GM12891 (cell line): ENCODE data around the gene GPR161.

Experiments used
- DNase-seq: peaks from one replicate; pipeline ENCODE4 v3.0.0; 2011; ENCODE audit warnings: low spot score; ENCODE audit not compliant: insufficient read length
- FAIRE-seq: peaks from 2 replicates; lab custom pipeline; 2011; peaks lifted over from hg19 to GRCh38; lab: Jason Lieb, UNC
- PAX5 ChIP-seq: IDR thresholded peaks from 2 replicates; pipeline ENCODE4 v1.6.1; 2011; ENCODE audit warnings: low read length, moderate library complexity, mild to moderate bottlenecking; ENCODE audit not compliant: insufficient read depth, severe bottlenecking
- POLR2A ChIP-seq: IDR thresholded peaks from 2 replicates; pipeline ENCODE4 v1.6.1; 2011; ENCODE audit warnings: low read depth, low read length, control low read depth
- POLR2AphosphoS5 ChIP-seq: IDR thresholded peaks from 2 replicates; pipeline ENCODE4 v1.6.1; 2011; ENCODE audit warnings: low read depth, low read length, control low read depth
- POU2F2 ChIP-seq: IDR thresholded peaks from 2 replicates; pipeline ENCODE4 v1.6.1; 2011; ENCODE audit warnings: low read depth, mild to moderate bottlenecking, control low read depth, low read length, moderate library complexity
- SPI1 ChIP-seq: IDR thresholded peaks from 2 replicates; pipeline ENCODE4 v1.6.1; 2011; ENCODE audit warnings: low read depth, low read length, control low read depth
- TAF1 ChIP-seq: IDR thresholded peaks from 2 replicates; pipeline ENCODE4 v1.6.1; 2011; ENCODE audit warnings: low read depth, low read length, control low read depth

The GPR161 gene

DNA sequence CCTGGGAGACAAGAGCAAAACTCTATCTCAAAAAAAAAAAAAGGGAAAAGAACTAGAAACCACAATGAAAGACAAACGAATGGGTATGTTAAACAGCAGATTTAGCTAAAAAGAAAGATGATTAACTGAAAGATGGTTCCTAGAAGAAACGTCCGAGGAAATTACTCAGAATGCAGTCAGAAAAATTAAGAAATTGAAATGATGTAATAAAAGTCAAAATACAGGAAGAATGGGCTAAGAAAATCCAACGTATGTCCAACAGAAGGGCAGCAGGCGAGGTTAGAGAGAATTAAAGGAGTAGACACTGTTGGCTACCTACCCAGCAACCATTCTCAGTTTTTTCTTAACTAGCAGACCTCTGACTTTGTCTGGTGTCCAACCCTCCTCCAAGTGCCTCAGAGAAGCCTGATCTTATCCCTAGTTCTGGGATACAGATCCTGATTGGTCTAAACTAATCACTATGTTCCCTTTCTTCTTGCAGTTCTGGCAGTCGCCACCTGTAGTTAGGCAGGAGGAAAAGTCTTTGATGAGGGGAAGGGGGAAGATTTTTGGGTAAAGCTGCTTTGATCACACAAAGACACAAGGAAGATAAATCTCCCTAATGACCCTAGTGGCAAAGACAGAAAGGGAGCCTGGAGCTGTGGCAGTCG is 25.7 kb downstream of the GPR161 start:
- DNase-seq (no peak), FAIRE-seq (no peak)
- TF ChIP-seq POU2F2 (no peak), PAX5 (no peak), SPI1 (no peak), POLR2AphosphoS5 (no peak), POLR2A (no peak), TAF1 (no peak)

DNA sequence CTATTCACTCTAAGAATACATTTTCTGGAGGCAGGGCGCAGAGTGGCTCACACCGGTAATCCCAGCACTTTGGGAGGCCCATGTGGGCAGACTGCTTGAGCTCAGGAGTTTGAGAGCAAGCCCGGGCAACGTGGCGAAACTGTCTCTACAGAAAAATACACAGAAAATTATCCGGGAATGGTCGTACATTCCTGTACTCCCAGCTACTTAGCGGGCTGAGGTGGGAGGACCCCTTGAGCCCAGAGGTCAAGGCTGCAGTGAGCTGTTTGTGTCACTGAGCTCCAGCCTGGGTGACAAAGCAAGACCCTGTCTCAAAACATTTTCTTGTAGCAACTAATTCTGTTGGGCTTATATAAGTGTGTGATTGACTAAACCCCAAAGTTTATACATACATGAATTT is 30.5 kb downstream of the GPR161 start:
- DNase-seq, result no peak

DNA sequence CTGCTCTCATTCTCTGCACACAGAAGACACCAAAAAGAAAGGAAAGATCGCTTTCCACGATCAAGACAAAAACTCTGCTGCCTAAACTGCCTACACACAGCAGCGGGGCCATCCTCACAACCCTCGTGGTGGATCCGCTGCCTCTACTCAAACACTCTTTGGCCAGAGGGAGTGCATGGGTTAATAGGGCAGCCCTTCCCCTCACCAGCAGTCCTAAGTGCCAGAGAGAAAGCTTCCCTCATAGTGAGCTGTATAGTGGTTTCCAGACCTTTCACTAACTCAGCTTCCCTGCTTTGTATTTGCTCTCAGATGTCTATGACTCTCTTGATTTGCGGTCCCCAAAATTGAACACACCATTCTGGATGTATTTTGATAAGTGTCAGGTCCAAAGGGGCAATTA is 30.9 kb downstream of the GPR161 start:
- no peak for DNase-seq
- no peak for TF ChIP-seq POLR2A
- no peak for TF ChIP-seq SPI1
- no peak for TF ChIP-seq PAX5
- no peak for TF ChIP-seq TAF1
- no peak for FAIRE-seq

More for the DNA sequence above, 30.5 kb downstream of the GPR161 start:
- TF ChIP-seq PAX5 (no peak), POLR2AphosphoS5 (no peak), POU2F2 (no peak), SPI1 (no peak), POLR2A (no peak), TAF1 (no peak)
- FAIRE-seq, result no peak

DNA sequence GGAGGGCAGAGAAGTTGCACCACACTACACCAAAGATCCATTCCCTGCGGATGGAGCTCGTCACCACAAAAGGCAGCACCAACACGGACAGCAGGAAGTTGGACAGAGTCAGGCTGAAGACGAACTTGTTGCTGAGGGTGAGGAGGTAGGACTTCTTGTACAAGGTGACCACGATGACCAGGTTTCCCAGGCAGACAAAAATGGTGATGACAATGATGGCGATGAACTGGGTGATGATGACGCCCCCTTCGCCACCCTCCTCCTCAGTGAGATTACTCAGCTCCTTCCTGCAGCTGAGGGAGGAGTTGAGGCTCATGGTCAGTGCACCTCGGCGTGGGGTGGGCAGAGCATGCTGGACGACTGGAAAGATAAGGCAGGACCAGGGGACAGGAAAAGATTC is 32.2 kb downstream of the GPR161 start:
- FAIRE-seq, result no peak
- TF ChIP-seq TAF1 (no peak), PAX5 (no peak), POLR2AphosphoS5 (no peak), POLR2A (no peak), POU2F2 (no peak), SPI1 (no peak)
- DNase-seq, result no peak

DNA sequence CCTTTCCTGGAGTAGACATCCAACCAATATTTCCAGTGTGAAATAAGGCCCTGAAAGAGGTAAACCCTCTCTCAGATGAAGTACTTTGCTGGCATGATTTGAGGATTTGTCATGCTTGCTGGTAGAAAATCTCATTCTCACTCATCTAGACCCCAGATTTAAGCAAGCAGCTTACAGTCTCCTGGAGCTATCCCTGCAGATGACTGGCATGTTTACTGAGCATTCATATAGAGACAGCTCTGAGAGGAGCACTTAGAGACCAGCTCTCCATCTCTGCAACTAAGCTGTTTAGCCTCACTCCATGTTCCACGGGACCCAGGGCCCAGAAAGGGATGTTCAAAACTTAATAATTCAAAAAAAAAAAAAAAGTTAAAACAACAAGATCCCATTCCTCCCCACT is 34.2 kb downstream of the GPR161 start:
- FAIRE-seq (no peak), DNase-seq (no peak)
- no peak for TF ChIP-seq POLR2A
- TF ChIP-seq POLR2AphosphoS5, result no peak
- TF ChIP-seq SPI1, result no peak
- TF ChIP-seq TAF1, result no peak
- no peak for TF ChIP-seq POU2F2
- TF ChIP-seq PAX5, result no peak

DNA sequence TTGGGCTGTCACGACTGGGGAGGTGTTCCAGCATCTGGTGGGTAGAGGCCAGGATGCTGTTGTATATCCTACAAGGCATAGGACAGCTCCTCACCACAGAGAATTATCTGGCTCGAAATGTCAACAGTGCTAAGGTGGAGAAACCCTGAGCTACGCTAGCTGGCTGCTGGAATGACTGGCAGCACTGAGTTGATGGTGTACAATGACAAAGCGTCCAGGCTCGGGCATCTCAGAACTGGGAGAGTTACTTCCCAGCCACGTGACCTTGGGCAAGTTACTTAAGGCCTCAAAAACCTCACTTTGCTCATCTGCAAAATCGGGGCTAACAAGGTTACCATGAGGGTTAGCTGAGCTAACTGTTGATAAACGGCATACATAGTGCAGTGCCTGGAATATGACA is 35.4 kb downstream of the GPR161 start:
- DNase-seq, result no peak
- no peak for FAIRE-seq
- TF ChIP-seq TAF1, result no peak
- no peak for TF ChIP-seq POLR2AphosphoS5
- TF ChIP-seq SPI1, result no peak

DNA sequence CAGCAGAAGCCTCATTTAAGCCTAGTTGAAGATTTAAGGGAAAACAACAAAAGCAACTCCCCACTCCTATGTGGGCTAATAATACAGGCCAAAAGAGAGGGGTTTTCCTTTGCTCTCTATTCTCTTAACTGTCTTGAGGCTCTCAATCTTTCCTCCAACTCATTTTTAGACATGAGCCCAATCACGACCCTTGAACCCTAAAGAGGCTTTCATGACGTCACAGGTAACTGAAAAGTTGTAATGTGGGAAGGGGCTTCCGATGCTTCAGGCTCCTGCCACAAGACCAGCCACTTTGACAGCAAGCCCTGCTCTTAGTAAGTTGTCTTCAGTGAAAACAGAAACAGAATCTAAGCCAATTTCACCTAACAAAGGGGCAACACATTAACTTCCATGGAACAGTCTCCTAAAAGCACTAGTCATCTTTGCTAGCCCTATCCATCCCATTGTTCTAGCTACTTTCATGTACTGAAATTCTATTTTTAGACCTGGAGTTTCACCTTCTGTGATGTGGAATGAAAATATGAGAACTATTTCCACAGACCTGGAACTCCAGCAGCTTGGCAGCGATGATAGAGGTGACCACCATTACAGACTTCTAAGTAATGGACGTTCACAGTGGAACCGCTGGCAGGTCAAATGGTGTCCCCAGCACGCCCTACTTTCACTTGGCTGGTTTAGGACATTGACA is 36.3 kb downstream of the GPR161 start:
- no peak for TF ChIP-seq POU2F2
- TF ChIP-seq SPI1, result no peak
- no peak for TF ChIP-seq TAF1
- TF ChIP-seq POLR2AphosphoS5, result no peak
- TF ChIP-seq POLR2A, result no peak
- no peak for TF ChIP-seq PAX5
- DNase-seq (no peak), FAIRE-seq (no peak)

DNA sequence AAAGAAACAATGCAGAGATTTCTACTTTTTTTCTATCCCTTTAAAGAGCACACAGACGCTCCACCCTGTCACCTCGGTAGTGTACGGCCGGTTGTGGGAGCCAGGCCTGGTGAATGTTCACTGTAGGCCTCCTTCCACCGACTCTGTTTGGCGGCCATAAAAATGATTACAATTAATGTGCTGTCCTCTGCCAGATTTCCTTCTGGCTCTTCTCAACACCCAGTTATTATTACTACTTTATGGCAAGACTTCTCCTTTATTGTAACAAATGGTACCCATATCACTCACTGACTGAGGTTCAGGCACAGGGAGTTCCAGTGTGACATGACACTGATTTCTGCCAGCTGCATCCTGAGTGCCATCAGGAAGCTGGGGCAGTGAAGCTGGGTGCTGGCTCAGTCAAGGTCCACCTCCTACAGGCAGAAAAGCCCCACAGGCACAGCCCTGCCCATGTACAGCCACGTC is 37.4 kb downstream of the GPR161 start:
- TF ChIP-seq POU2F2, result no peak
- no peak for TF ChIP-seq SPI1
- TF ChIP-seq POLR2AphosphoS5, result no peak
- TF ChIP-seq POLR2A, result no peak
- no peak for TF ChIP-seq TAF1
- TF ChIP-seq PAX5, result no peak
- no peak for FAIRE-seq
- DNase-seq, result no peak

DNA sequence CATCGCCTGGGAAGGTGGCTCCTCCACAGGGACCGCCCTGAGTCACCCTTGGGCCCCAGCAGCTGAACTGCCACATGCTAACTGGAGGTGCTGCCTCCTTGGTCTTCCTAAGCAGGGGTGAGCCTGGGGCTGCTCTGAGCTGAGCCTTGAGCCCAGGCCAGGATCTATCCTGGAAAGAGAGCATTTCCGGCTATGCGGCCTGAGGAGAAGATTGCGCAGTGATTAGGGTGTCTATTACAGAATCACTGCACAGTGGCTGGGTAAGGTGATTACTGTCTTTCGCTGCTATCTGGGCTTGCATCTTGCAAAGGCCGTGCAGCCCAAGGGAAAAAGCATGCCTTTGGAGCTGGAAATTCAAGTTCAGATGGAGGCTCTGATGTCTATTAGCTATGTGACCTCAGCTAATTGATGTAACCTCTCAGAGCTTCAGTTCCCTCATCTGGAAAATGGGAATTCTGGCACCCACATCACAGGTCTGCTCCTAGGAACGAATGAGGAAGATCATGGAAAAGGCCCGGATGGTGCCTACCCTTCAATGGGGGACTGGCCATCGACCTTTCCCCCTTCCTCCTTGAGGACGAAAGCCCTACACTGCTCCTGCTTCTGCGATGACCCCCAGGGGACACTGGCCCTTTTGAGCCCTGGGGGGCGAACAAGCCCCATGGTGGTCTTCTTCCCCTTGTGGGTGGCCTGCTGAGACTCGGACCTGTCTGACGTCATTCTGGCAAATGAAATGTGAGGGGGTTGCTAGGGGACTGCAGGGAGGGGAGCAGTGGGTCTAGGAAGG is 38.0 kb downstream of the GPR161 start:
- no peak for TF ChIP-seq POLR2A
- TF ChIP-seq SPI1, result no peak
- TF ChIP-seq TAF1, result no peak
- no peak for TF ChIP-seq POLR2AphosphoS5
- TF ChIP-seq PAX5, result no peak
- TF ChIP-seq POU2F2, result no peak
- DNase-seq, result no peak
- no peak for FAIRE-seq
